Renal cortical epithelial cell (primary cell): ENCODE results near the gene TOM1L2. TPM values are rescaled to one million over a fixed set of nuclear protein-coding genes. Genes with fewer than 3 reads are reported as not detected.

ENCODE experiments used
- DNase-seq: peaks from one replicate; pipeline ENCODE4 v3.0.0-alpha.2; 2011; ENCODE audit warnings: low read depth
- total RNA-seq: library from RNA; depleted of rRNA; stranded (reverse); fragments of >200 nt; gene quantifications from 2 replicates; pipeline ENCODE4 v1.2.3, GENCODE V29; 2014

The TOM1L2 gene
- total RNA-seq, 1 donor from 2014 or later = 58.5 TPM

DNA sequence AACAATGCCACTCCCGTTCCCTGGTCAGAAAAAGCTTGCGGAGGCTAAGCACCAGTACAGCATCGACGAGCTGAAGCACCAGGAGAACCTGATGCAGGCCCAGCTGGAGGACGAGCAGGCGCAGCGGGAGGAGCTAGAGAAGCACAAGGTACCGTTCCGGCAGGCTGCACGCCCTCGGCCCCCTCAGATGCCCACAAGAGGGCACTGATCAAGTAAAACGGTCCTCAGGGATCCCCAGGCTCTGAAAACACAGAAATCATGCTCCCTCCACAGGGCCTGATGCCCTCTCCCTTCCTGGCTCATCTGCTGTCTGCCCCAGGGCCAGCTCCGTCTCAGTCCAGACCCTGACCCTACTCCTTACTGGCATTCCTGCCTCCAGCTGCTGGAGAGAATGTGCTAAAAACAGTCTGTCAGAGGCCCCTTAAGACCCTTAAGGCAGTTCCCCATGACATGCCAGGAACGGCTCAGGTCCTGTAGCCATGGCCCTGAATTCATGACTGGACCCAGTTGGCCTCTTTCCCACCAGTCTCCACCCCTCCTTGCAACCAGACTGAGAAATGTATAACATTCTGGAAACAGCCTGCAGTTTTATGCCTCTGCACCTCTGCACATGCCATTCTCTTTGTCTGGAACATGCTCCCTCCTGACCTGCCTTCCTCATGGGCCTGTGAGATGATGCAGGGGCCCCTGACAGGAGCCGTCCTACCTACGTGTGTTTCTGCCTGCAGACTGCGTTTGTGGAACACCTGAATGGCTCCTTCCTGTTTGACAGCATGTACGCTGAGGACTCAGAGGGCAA lies 22.3 kb upstream of the TOM1L2 start:
- no peak for DNase-seq

DNA sequence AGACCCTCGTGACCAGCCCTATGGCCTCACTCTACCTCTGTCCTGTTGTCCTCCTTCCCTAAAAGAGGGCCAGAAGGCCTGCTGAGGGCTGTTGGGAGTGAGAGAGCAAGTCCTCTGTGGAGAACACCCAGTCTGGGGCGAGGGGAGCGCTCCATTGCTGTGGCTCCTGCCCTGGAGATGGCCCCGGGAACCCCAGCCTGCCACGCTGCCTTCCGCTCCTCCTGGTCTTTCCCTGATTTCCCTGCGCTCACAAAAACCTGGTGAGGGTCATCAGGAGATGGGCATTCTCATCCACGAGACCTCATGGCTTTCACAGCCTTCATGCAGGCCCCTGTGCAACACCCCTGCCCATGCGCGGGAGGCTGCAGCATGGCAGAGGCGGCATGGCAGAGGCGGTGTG lies 21.7 kb upstream of the TOM1L2 start:
- DNase-seq = no peak

DNA sequence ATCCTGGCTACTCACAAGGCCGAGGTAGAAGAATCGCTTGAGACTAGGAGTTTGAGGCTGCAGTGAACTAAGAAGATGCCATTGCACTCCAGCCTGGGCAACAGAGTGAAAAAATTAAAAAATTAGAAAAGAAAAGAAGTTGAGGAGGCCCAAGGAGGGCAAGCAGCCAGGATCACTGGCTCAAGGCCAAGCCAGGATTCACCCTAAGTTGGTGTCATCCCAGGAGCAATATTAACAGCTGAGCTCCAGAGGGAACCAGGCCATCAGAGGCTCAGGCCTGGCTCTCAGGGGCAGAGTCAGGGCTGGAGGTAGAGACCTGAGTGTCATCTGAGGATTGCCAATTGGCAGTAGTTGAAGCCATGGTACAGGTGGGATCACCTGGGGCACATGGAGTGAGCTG lies 21.2 kb upstream of the TOM1L2 start:
- DNase-seq = no peak

DNA sequence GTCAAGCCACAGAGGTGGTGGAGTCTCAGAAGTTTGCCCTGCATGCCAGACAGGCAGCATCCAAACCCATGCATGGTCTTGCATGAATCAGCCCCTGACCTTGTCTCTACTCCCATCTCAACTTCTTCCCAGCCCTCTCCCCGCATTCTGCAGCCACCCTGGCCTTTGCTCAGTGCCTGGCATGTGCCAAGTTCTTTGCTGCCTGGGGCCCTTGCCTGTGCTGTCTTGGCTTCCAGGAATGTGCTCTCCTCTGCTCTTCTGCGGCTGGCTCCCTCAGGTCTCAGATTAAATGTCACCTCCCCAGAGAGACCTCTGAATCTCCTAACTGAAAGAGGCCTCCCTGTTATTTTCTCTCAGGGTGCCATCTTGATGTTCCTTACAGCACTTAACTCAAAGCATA lies 18.1 kb upstream of the TOM1L2 start:
- peak; percentile 29 for DNase-seq

DNA sequence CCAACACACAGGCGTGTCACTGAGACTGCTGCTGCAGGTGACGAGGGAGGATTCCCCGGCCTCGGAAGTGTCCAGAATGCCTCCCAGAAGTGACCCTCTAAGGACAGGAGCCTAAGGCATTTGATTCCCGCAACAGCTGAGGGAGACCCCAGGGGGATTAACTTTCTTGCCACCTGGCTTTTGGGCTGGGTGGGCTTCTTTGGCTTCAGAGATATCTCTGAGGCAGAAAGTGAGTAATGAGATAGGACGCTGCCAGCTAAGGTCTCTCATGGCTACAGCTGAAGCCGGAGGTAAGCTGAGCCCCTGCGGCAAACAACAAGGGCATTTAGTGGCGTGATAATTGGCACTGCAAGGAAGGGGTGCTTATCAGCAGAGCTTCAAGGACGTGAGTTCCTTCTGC lies 17.4 kb upstream of the TOM1L2 start:
- no peak for DNase-seq

DNA sequence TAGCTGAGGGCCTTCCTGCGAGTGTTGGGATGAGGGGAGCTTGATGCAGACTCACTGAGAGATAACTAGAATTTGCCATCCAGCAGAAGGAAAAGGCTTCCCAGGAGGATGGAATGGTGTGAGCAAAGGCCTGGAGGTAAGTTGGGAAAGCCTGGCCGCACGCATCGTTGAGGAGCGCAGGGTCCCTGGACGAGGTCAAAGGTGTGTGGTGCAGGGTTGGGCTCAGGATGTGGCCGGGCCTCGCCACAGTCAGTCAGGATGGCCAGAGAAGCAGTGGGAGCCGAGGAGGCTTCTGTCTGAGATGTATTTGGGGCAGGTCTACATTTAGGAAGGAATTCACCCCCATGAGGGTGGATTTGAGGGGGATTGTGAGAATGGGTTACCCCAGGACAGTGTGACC lies 16.9 kb upstream of the TOM1L2 start:
- DNase-seq = no peak

DNA sequence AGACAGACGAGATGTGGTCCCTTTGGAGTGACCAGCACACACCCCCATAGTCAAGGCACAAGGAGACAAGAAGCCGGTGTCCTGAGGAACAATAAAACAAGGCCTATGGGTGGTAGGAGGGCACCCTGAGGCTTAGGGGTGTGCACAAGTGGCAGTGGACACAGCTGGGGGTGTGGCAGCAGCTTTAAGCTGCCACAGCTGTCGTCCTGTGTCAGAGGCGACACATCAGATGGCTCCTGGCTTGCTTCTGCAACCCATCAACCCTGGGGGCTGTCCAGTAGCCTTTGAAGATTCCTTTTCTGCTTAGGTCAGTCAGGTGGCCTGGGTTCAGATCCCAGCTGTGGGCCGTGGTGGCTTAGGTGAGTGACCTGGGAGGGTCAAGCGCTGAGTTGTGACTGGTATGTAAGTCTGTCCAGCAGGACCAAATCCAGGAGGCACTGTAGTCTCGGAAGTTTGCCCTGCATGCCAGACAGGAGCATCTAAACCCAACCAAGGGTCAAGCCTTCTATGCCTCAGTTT lies 16.3 kb upstream of the TOM1L2 start:
- DNase-seq = no peak

DNA sequence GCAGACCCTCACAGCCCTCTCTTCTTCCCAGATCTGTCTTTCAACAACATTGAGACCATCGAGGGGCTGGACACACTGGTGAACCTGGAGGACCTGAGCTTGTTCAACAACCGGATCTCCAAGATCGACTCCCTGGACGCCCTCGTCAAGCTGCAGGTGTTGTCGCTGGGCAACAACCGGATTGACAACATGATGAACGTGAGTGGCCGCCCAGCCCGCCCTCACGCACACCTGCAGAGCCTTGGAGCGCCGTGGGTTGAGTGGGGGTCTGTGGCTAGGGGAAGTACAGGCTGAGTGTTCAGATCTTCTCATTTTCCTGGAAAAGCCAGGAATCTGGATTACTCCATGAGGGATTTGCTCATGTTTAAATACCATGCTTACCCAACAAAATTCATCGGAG lies 15.7 kb upstream of the TOM1L2 start:
- no peak for DNase-seq

DNA sequence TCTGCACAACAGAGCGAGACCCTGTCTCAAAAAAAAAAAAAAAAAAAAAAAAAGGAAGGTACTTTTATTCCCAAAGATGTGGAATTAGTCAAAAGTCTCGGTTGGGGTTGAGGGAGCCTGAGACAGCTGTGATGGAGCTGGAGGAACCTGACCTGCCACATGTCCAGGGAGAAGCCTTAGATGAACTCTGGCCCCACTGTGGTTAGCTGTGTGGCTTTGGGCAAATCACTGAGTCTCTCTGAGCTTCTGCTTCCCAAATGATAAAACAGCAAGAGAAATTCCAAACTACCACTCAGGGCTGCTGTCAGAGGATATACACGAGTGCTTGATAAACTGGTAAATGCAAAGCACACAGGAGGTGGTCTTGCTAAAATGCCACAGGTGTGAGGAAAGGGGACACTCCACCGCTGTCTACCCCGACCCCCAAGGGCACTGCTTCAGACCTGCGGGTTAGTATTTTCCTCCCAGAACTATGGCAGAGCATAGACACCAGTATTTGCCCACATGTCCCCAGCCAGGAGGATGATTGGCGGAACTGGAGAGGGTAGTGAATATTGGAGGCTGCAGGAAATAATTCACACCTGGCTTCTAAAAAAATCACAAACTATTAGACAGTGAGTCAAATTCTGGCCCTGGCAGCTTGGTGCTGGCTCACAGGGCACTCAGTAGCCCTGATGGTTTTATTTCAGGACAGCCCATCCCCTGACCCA lies 15.1 kb upstream of the TOM1L2 start:
- DNase-seq = no peak

DNA sequence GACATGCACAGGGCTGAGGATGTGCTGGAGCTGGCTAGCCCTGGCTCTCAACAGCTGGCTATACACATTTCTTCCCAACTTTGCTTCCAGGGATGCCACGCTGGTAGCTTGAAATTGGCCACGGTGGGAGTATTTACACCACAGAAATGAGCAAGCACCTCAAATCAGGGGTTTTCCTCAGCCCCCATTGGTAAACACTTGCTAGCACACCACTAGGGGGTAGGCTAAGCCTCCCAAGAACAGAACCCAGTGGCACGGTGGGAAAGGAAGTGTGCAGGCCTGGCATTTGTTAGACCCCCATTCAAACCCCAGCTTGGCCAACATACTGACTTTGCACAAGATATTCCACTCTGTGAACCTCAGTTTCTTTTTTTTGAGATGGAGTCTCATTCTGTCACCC lies 13.4 kb upstream of the TOM1L2 start:
- no peak for DNase-seq

DNA sequence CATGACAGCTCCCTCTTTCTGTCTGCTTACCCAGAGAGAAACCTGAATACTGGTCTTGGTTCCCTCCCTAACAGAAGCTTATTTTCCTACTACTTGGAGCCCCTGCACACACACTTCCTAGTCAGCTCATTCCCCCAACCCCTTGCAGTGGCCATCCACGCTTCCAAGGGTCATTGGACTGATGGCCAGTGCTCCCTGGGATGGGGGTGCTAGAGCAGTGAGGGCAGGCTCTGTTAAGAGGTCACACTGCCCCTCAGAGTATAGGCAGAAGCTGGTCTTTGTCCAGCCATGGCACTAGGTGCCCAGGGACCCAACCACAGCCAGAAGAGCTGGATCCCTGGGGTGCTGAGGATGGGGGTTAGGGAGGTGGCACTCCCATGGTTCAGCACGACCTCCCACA lies 13.0 kb upstream of the TOM1L2 start:
- DNase-seq = no peak

DNA sequence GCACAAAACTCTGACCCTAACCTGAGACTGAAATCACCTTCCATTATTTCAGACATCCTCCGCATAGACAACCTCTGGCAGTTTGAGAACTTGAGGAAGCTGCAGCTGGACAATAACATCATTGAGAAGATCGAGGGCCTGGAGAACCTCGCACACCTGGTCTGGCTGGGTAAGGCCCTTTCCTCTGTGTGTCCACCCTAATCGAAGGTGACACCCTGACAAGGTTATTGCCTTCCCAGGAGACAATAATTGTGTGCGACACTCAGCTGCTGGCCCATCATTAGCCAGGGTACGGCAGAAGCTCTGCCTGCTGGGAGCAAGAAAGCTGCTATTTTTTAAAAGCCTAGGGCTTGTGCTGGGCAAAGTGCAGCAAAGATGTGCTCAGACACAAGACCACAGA lies 11.6 kb upstream of the TOM1L2 start:
- no peak for DNase-seq

DNA sequence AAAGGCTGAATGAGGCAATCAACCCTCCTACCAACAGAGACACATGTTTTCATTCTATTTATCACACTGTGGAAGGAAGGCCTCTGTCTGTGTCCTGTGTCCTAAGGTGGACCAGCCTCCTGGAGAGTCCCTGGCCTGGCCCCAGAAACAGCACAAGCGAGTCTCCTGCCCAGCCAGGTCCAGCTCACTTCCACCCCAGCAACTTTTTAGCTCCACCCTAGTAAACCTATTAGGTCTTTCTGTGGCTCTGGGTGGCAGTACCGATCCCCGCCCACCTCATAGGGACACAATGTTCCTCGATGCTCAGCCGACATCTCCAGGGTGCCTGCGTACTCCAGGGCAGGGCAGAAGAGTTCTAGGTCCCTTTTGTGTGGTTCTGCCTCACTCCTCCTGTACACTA lies 11.2 kb upstream of the TOM1L2 start:
- no peak for DNase-seq

DNA sequence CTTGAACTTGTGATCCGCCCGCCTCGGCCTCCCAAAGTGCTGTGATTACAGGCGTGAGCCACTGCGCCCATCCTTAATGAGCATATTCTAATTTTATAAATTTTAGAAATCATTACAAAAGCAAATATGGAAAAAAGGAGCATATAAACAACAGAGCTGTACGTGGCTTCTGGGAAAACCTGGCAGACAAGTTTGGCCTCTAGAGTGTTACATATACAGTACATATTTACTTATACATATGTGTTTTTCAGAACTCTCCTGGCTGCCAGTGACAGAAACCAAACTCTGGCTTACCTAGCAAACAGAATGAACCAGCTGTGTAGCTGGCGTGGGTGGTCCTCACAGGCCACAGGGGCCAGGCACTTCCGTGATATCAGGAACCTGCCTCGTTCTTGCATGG lies 10.6 kb upstream of the TOM1L2 start:
- no peak for DNase-seq

DNA sequence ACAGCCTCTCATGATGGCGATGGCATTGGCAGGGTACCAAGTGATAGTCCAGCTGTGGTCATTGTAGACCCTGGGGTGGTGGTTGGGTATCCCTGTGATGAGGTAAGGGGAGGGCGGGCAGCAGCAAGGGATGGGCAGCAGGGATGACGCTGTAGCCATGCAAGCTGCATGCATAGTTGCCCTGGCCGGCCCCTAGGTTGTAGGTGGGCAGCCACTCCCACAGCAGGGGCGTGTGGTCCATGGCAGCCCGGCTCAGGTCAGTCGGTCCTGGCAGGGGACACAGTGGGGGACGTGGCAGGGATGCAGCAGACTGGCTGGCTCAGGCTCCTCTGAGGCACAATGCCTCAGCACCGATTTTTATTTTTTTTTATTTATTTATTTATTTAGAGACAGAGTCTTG lies 9.1 kb upstream of the TOM1L2 start:
- DNase-seq = no peak

DNA sequence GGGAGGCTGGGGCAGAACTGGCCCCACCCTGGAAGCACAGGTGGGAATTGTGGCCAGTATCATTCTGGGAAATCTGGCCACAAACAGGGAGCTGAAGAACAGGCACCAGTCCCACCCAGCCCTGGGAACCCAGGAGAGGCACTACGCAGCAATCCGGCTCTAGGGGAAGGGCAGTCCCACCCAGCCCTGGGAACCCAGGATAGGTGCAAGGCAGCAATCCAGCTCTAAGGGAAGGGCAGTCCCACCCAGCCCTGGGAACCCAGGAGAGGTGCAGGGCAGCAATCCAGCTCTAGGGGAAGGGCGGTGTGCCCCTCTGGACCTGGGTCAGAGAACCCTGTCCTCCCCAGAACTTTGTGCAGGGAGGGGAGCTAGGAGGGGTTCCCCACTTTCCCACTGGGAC lies 7.6 kb upstream of the TOM1L2 start:
- DNase-seq = no peak

DNA sequence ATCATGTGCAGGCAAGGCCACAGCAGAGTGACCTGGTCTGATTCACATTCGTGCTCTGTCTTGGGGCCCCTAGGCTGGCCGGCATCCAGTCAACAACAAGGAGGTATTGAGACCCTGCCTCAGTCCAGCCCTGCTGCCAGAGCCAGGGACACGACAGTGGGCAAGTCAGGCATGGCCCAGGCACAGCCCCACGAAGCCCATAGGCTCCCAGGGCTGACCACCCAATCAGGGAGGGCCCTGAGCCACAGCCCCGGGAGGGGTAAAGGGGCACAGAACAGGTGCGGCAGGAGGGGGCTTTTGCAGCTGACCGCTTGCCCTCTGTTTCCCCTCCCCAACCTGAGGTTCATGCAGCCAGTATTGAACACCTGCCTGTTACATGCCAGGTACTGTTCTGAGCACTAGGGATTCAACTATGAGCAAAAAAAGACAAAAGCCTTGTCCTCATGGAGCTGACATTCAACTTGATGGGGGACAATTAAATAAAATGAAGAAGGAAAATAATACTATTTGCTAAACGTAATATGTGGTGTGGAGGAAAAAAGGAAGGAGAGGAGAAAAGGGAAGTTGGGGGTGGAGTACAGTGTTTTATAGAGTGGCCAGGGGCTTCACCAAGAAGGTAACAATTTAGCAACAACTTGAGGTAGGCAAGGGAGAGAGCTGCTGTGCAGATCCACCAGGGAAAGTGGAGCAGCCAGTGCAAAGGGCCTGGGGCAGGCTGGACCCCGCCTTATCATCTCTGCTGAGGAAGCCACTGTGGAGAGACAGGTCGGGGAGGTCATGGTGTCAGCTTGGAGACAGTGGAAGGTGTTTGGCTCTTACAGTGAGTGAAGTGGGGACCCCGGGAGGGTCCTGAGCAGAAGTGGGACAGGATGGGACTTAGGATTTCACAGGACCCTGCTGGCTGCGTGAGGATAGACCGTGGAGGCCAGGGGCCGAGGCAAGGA lies 6.6 kb upstream of the TOM1L2 start:
- DNase-seq = no peak

DNA sequence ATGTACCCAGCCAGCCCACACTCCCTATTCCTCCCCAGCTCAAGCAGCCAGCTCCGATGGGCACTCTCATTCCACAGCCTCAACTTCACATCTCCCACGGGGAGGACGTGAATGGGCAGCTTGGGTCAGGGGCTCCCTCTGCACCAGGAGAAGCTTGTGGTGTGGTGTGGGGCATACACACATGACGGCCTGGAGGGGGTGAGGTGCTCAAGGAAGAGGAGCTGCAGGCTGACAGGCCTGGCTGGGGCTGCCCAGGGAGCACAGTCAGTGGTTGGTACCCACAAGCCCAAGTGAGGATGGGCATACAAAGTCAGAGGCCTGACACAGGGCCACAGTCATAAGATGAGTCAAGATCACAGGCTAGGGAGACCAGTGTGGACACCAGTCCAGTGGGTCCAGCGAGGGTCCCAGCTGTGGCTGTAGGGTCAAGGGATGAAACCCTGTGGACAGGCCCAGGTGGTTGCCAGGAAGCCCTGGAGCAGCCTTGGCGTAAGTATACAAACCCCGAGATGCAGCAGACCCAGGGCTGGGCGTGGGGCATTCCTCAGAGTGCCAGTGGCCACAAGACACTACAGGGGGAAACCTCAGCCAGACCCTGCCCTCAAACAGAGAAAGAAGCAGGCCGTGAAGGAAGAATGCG lies 4.9 kb upstream of the TOM1L2 start:
- DNase-seq = no peak

DNA sequence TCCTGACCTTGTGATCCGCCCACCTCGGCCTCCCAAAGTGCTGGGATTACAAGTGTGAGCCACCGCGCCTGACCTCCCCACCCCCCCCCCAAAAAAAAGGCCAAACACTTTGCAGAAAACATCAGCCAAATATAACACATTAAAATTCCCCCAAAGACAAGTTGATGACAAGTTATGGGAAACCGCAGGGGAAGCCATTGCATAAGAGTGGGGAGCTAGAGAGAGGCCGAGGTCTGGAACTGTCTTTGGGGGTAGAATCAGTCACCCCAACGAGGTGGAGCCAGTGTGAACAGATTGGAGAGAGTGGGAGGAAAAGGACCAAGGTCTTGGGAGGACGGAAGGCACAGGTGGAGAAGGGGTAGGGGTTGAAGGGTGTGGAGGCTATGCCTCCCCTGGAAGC lies 3.2 kb upstream of the TOM1L2 start:
- no peak for DNase-seq

DNA sequence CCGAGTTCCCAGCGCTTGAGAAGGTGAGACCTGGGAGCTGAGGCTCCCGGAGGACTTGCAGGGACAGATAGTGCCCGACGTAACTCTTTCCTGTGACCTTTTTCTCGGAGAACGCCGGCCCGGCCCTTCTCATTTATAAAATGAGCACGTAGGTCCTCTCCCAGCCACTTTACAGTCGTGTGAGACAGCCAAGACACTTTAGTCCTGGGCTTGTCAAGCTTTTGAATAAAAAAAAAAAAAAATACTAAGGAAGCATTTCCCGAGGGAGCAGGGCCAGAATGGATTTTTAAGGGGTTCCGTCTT lies 703 bp upstream of the TOM1L2 start:
- DNase-seq = no peak

DNA sequence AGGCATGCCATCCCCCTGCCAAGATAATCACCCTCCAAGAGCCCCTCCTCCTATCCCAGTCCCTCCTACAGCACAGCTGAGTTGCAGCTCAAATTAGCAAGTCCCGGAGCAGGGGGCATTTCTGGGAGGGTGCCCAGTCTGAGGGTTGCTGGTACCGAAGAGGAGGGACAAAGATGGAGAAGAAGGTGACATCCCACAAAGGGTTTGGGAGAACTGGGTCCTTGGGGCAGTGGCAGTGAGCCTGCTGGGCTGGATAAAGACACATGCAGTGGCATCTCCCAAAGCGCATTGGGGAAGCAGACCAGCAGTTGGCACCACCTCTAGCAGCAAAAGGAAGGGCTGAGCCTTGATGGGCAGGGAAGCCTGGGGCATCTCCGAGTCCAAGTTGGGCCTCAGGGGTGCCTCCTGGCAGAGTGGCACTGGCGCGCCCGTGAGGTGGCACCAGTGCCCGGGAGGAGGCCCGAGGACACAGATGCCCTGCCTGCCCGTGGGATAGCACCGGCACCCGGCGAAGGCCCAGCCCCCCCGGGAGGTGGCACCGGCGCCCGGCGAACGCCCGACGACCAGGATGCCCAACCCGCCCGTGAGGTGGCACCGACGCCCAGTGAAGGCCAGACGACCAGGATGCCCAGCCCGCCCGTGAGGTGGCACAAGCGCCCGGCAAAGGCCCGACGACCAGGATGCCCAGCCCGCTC lies 622 bp downstream of the TOM1L2 start:
- no peak for DNase-seq
